ENCODE results near the gene FRMD5.

DNA sequence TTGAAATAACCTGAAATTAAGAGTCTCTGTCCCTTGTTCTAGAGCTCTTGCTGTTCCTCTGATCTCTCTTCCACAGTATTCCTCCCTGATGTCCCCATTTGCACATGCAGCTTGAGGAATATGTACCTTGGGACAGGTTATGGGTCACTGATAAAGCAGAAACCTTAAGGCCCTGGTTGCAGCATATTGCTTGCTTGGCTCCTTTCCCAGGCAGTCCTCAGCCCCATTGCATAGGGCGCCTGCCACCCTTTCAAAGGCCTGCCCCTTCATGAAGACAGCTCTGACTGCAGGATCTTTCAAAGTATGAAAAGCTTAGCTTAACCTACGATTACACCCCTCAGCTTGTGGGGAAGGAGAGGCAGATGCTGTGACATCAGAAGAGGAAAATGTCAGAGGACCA lies 316.6 kb downstream of the FRMD5 start:
- TF ChIP-seq CTCF (IDR thresholded peaks at IDR 0.05), result no peak
- no peak for TF ChIP-seq POLR2A (IDR thresholded peaks at IDR 0.05)
- TF ChIP-seq POLR2AphosphoS5 (IDR thresholded peaks at IDR 0.05), result no peak
- TF ChIP-seq EP300 (IDR thresholded peaks at IDR 0.05), result no peak
